Ishikawa (cell line): ENCODE measurements around the gene LAMA1.

ENCODE experiments used
- CEBPB ChIP-seq: IDR thresholded peaks from 2 replicates; pipeline ENCODE4 v1.6.1; 2012
- CREB1 ChIP-seq: IDR thresholded peaks from 2 replicates; pipeline ENCODE4 v1.6.1; 2012; ENCODE audit warnings: low read depth
- EP300 ChIP-seq: IDR thresholded peaks from 2 replicates; pipeline ENCODE4 v1.6.1; 2012; ENCODE audit warnings: borderline replicate concordance
- FOXM1 ChIP-seq: IDR thresholded peaks from 2 replicates; pipeline ENCODE4 v1.6.1; 2012; ENCODE audit warnings: low read depth, borderline replicate concordance
- MAX ChIP-seq: IDR thresholded peaks from 2 replicates; pipeline ENCODE4 v1.6.1; 2012
- NFIC ChIP-seq: IDR thresholded peaks from 2 replicates; pipeline ENCODE4 v1.6.1; 2012
- RAD21 ChIP-seq: IDR thresholded peaks from 2 replicates; pipeline ENCODE4 v1.6.1; 2012; ENCODE audit warnings: low read depth
- REST ChIP-seq: IDR thresholded peaks from 2 replicates; pipeline ENCODE4 v1.6.1; 2012; ENCODE audit warnings: low read depth, mild to moderate bottlenecking
- TAF1 ChIP-seq: IDR thresholded peaks from 2 replicates; pipeline ENCODE4 v1.6.1; 2012; ENCODE audit warnings: low read depth, mild to moderate bottlenecking
- TCF12 ChIP-seq: IDR thresholded peaks from 2 replicates; pipeline ENCODE4 v1.6.1; 2012; ENCODE audit warnings: low read depth
- TEAD4 ChIP-seq: IDR thresholded peaks from 2 replicates; pipeline ENCODE4 v1.6.1; 2012
- USF1 ChIP-seq: IDR thresholded peaks from 2 replicates; pipeline ENCODE4 v1.6.1; 2012
- YY1 ChIP-seq: IDR thresholded peaks from 2 replicates; pipeline ENCODE4 v1.6.1; 2012; ENCODE audit warnings: low read depth
- ZBTB7A ChIP-seq: IDR thresholded peaks from 2 replicates; pipeline ENCODE4 v1.6.1; 2012; ENCODE audit warnings: low read depth

DNA sequence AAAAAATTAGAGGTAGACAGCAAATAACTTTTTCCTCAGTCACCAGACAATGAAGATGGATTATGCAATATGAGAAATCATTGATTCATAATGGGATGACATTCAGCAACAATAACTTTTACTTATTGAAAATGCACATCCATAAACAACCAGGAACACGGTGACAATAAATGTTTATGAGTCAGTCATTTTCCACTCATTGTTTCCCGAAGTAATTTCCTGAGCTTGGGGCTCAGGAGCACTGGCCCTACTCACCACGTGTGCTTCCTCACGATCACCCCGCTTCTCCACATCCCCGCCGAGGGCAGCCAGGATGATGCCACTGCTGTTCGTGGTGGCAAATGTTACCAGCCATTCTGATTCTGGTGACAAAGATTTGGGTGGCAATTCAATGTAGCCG lies 156.3 kb downstream of the LAMA1 start:
- TF ChIP-seq YY1: no peak
- no peak for TF ChIP-seq RAD21
- TF ChIP-seq EP300: no peak
- TF ChIP-seq CEBPB: no peak
- no peak for TF ChIP-seq NFIC
- TF ChIP-seq CREB1: no peak
- TF ChIP-seq ZBTB7A: no peak
- no peak for TF ChIP-seq MAX
- no peak for TF ChIP-seq TCF12
- no peak for TF ChIP-seq TAF1
- no peak for TF ChIP-seq USF1
- no peak for TF ChIP-seq TEAD4
- TF ChIP-seq REST: no peak
- TF ChIP-seq FOXM1: no peak
